HEK293 (cell line): Measurements from ENCODE around the gene TTC9.

Experiments used
- ZBTB21 ChIP-seq: fragments of 450-650 bp; formaldehyde crosslinking; IDR thresholded peaks from 2 replicates; pipeline ENCODE4 v1.5.1; 2017; ENCODE audit warnings: missing biosample characterization, missing genetic modification characterization
- ZNF114 ChIP-seq: fragments of 450-650 bp; formaldehyde crosslinking; IDR thresholded peaks from 2 replicates; pipeline ENCODE4 v1.5.0; 2017; ENCODE audit warnings: missing biosample characterization, missing genetic modification characterization
- ZNF140 ChIP-seq: fragments of 450-650 bp; formaldehyde crosslinking; IDR thresholded peaks from 2 replicates; pipeline ENCODE4 v1.5.1; 2016; ENCODE audit warnings: missing biosample characterization, missing genetic modification characterization
- ZNF169 ChIP-seq: fragments of 450-650 bp; formaldehyde crosslinking; IDR thresholded peaks from 2 replicates; pipeline ENCODE4 v1.5.1; 2016; ENCODE audit warnings: missing biosample characterization, missing genetic modification characterization
- ZNF366 ChIP-seq: fragments of 450-650 bp; formaldehyde crosslinking; conservative IDR thresholded peaks from 2 replicates; pipeline ENCODE4 v1.5.1; 2016; ENCODE audit warnings: missing biosample characterization, missing genetic modification characterization
- ZNF670 ChIP-seq: fragments of 450-650 bp; formaldehyde crosslinking; IDR thresholded peaks from 2 replicates; pipeline ENCODE4 v1.5.1; 2016; ENCODE audit warnings: missing biosample characterization, missing genetic modification characterization, low read depth
- TF ChIP-seq, protein P1 (sequence below): fragments of 450-650 bp; formaldehyde crosslinking; IDR thresholded peaks from 2 replicates; pipeline ENCODE4 v1.5.1; 2016; ENCODE audit warnings: missing biosample characterization, missing genetic modification characterization
- TF ChIP-seq, protein P2 (sequence below): fragments of 450-650 bp; formaldehyde crosslinking; IDR thresholded peaks from 2 replicates; pipeline ENCODE4 v1.5.1; 2016; ENCODE audit warnings: missing biosample characterization, missing genetic modification characterization
- TF ChIP-seq, protein P3 (sequence below): fragments of 450-650 bp; formaldehyde crosslinking; IDR thresholded peaks from 2 replicates; pipeline ENCODE4 v1.5.1; 2016; ENCODE audit warnings: missing biosample characterization, missing genetic modification characterization
- TF ChIP-seq, protein P4 (sequence below): fragments of 450-650 bp; formaldehyde crosslinking; IDR thresholded peaks from 2 replicates; pipeline ENCODE4 v1.5.1; 2016; ENCODE audit warnings: missing biosample characterization, missing genetic modification characterization, borderline replicate concordance

DNA sequence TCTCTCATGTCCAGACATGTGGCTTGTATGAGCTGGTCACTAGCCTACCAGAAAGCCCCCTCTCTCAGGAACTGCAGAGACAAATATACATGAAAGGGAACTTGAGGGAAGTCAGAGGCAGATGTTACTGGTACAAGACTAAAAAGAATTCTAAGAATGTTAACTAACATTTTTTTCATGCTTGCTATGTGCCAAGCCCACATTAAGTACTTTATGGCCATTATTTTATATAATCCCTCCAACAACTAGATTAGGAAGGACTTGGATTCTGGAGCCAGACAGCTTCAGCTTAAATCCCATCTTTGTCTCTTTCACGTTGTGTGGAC is 24.6 kb downstream of the TTC9 start:
- no peak for TF ChIP-seq ZNF114 (tag by site-specific recombination)
- no peak for TF ChIP-seq ZNF366 (tag by site-specific recombination)
- TF ChIP-seq ZNF670 (tag by site-specific recombination): no peak
- TF ChIP-seq, protein P1, sequence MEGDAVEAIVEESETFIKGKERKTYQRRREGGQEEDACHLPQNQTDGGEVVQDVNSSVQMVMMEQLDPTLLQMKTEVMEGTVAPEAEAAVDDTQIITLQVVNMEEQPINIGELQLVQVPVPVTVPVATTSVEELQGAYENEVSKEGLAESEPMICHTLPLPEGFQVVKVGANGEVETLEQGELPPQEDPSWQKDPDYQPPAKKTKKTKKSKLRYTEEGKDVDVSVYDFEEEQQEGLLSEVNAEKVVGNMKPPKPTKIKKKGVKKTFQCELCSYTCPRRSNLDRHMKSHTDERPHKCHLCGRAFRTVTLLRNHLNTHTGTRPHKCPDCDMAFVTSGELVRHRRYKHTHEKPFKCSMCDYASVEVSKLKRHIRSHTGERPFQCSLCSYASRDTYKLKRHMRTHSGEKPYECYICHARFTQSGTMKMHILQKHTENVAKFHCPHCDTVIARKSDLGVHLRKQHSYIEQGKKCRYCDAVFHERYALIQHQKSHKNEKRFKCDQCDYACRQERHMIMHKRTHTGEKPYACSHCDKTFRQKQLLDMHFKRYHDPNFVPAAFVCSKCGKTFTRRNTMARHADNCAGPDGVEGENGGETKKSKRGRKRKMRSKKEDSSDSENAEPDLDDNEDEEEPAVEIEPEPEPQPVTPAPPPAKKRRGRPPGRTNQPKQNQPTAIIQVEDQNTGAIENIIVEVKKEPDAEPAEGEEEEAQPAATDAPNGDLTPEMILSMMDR (tag by site-specific recombination): no peak
- no peak for TF ChIP-seq ZNF169 (tag by site-specific recombination)
- TF ChIP-seq, protein P2, sequence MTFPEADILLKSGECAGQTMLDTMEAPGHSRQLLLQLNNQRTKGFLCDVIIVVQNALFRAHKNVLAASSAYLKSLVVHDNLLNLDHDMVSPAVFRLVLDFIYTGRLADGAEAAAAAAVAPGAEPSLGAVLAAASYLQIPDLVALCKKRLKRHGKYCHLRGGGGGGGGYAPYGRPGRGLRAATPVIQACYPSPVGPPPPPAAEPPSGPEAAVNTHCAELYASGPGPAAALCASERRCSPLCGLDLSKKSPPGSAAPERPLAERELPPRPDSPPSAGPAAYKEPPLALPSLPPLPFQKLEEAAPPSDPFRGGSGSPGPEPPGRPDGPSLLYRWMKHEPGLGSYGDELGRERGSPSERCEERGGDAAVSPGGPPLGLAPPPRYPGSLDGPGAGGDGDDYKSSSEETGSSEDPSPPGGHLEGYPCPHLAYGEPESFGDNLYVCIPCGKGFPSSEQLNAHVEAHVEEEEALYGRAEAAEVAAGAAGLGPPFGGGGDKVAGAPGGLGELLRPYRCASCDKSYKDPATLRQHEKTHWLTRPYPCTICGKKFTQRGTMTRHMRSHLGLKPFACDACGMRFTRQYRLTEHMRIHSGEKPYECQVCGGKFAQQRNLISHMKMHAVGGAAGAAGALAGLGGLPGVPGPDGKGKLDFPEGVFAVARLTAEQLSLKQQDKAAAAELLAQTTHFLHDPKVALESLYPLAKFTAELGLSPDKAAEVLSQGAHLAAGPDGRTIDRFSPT: no peak
- no peak for TF ChIP-seq ZNF140 (tag by site-specific recombination)
- TF ChIP-seq ZBTB21 (tag by site-specific recombination): no peak
- TF ChIP-seq, protein P3, sequence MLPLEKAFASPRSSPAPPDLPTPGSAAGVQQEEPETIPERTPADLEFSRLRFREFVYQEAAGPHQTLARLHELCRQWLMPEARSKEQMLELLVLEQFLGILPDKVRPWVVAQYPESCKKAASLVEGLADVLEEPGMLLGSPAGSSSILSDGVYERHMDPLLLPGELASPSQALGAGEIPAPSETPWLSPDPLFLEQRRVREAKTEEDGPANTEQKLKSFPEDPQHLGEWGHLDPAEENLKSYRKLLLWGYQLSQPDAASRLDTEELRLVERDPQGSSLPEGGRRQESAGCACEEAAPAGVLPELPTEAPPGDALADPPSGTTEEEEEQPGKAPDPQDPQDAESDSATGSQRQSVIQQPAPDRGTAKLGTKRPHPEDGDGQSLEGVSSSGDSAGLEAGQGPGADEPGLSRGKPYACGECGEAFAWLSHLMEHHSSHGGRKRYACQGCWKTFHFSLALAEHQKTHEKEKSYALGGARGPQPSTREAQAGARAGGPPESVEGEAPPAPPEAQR (tag by site-specific recombination): no peak
- TF ChIP-seq, protein P4, sequence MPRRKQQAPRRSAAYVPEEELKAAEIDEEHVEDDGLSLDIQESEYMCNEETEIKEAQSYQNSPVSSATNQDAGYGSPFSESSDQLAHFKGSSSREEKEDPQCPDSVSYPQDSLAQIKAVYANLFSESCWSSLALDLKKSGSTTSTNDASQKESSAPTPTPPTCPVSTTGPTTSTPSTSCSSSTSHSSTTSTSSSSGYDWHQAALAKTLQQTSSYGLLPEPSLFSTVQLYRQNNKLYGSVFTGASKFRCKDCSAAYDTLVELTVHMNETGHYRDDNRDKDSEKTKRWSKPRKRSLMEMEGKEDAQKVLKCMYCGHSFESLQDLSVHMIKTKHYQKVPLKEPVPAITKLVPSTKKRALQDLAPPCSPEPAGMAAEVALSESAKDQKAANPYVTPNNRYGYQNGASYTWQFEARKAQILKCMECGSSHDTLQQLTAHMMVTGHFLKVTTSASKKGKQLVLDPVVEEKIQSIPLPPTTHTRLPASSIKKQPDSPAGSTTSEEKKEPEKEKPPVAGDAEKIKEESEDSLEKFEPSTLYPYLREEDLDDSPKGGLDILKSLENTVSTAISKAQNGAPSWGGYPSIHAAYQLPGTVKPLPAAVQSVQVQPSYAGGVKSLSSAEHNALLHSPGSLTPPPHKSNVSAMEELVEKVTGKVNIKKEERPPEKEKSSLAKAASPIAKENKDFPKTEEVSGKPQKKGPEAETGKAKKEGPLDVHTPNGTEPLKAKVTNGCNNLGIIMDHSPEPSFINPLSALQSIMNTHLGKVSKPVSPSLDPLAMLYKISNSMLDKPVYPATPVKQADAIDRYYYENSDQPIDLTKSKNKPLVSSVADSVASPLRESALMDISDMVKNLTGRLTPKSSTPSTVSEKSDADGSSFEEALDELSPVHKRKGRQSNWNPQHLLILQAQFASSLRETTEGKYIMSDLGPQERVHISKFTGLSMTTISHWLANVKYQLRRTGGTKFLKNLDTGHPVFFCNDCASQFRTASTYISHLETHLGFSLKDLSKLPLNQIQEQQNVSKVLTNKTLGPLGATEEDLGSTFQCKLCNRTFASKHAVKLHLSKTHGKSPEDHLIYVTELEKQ (tag by site-specific recombination): no peak
